Hepatocyte (in vitro differentiated cells): ENCODE results near the gene FBXO3.

Experiments
- EZH2 ChIP-seq: fragments of 200-600 bp; sonication (generic); IDR thresholded peaks from 2 replicates; pipeline ENCODE4 v1.6.1; 2016; ENCODE audit warnings: antibody characterized with exemption, mild to moderate bottlenecking, borderline replicate concordance
- TF ChIP-seq, protein P1 (sequence below): fragments of 200-600 bp; sonication (generic); IDR thresholded peaks from 2 replicates; pipeline ENCODE4 v1.5.1; 2016; ENCODE audit warnings: antibody characterized with exemption, mild to moderate bottlenecking; ENCODE audit not compliant: poor library complexity

GRCh38 chr11:33730716-33731115 lies 43.6 kb downstream of the FBXO3 start:
- TF ChIP-seq, protein P1, sequence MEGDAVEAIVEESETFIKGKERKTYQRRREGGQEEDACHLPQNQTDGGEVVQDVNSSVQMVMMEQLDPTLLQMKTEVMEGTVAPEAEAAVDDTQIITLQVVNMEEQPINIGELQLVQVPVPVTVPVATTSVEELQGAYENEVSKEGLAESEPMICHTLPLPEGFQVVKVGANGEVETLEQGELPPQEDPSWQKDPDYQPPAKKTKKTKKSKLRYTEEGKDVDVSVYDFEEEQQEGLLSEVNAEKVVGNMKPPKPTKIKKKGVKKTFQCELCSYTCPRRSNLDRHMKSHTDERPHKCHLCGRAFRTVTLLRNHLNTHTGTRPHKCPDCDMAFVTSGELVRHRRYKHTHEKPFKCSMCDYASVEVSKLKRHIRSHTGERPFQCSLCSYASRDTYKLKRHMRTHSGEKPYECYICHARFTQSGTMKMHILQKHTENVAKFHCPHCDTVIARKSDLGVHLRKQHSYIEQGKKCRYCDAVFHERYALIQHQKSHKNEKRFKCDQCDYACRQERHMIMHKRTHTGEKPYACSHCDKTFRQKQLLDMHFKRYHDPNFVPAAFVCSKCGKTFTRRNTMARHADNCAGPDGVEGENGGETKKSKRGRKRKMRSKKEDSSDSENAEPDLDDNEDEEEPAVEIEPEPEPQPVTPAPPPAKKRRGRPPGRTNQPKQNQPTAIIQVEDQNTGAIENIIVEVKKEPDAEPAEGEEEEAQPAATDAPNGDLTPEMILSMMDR, result no peak
- TF ChIP-seq EZH2, result no peak
